GM23248 (cell line): ENCODE measurements around the gene MUSK.
"Not testable (repeated sequence)": the region's sequence is repeated elsewhere in the genome, so short reads cannot be mapped to it uniquely, and the experiment has no call there.

Experiments used
- EZH2 ChIP-seq: fragments of 200-600 bp; sonication (generic); IDR thresholded peaks from 2 replicates; pipeline ENCODE4 v1.6.1; 2018; ENCODE audit warnings: antibody characterized with exemption, mild to moderate bottlenecking; ENCODE audit not compliant: insufficient read depth, poor library complexity, severe bottlenecking
- EZH2phosphoT487 ChIP-seq: fragments of 200-600 bp; sonication (generic); IDR thresholded peaks from 2 replicates; pipeline ENCODE4 v1.6.1; 2018; ENCODE audit warnings: antibody characterized with exemption, moderate library complexity, mild to moderate bottlenecking, low read depth; ENCODE audit not compliant: insufficient read depth

- TF ChIP-seq EZH2phosphoT487, EZH2: not testable (repeated sequence)
These were observed 156.5 kb downstream of the MUSK start for GRCh38 chr9:110825129-110825528.
